MCF 10A (cell line): ENCODE data around the gene CHEK2. TPM values are rescaled to one million over a fixed set of nuclear protein-coding genes. Genes with fewer than 3 reads are reported as not detected.
"Not testable (repeated sequence)": the region's sequence is repeated elsewhere in the genome, so short reads cannot be mapped to it uniquely, and the experiment has no call there.

ENCODE experiments used
- BruUV-seq: library from RNA; stranded (reverse); fragments of 400-500 nt; replicated peaks from 2 replicates; lab custom pipeline; 2021; lab: Mats Ljungman, UMichigan
- CTCF ChIA-PET: fragments of 300-600 bp; sonication (Branson Sonifier 250); formaldehyde crosslinking; extraction: SDS; loops from one replicate; lab custom pipeline; 2021; ENCODE audit warnings: antibody characterized with exemption, inconsistent platforms; lab: Yijun Ruan, JAX
- POLR2A ChIA-PET: fragments of 300-600, 350-650 bp; sonication (Branson Sonifier 250); formaldehyde crosslinking; extraction: SDS; loops from one replicate; lab custom pipeline; 2020; ENCODE audit warnings: antibody characterized with exemption, inconsistent platforms; lab: Yijun Ruan, JAX
- DNase-seq: peaks from one replicate; pipeline ENCODE4 v3.0.0-alpha.2; 2018; ENCODE audit not compliant: unreplicated experiment
- H3K27ac Mint-ChIP-seq: one replicate; pipeline ENCODE4 v1.8.0; 2022; ENCODE audit warnings: mild to moderate bottlenecking, low read depth, mixed read lengths; ENCODE audit not compliant: unreplicated experiment
- H3K27me3 Mint-ChIP-seq: one replicate; pipeline ENCODE4 v1.8.0; 2022; ENCODE audit warnings: mixed read lengths; ENCODE audit not compliant: insufficient read depth, unreplicated experiment
- H3K36me3 Mint-ChIP-seq: one replicate; pipeline ENCODE4 v1.8.0; 2022; ENCODE audit warnings: mild to moderate bottlenecking, moderate library complexity, mixed read lengths; ENCODE audit not compliant: insufficient read depth, unreplicated experiment
- H3K4me1 Mint-ChIP-seq: one replicate; pipeline ENCODE4 v1.8.0; 2022; ENCODE audit warnings: mixed read lengths; ENCODE audit not compliant: insufficient read depth, unreplicated experiment
- H3K4me3 Mint-ChIP-seq: one replicate; pipeline ENCODE4 v1.8.0; 2022; ENCODE audit warnings: mild to moderate bottlenecking, moderate library complexity, mixed read lengths; ENCODE audit not compliant: unreplicated experiment
- H3K9me3 Mint-ChIP-seq: one replicate; pipeline ENCODE4 v1.8.0; 2022; ENCODE audit warnings: mixed read lengths; ENCODE audit not compliant: unreplicated experiment
- intact Hi-C: fragments of 100-400 bp; cut with micrococcal nuclease; formaldehyde crosslinking; loops from 2 replicates; pipeline ENCODE4 v1.14.1; 2022
- total RNA-seq: library from RNA; stranded (reverse); gene quantifications from 2 replicates; pipeline ENCODE4 v1.2.3, GENCODE V29; 2022
- TF ChIP-seq, protein P1 (sequence below): fragments of 200-600 bp; IDR thresholded peaks from one replicate; pipeline ENCODE4 v1.8.0; 2022; ENCODE audit warnings: antibody characterized with exemption, mild to moderate bottlenecking; ENCODE audit not compliant: unreplicated experiment

The CHEK2 gene
- total RNA-seq, 1 experiment from 2014 or later, result 18.8 TPM

- peak overlapping the region; percentile 93 for H3K4me3 Mint-ChIP-seq
- DNase-seq, result no peak
- H3K4me1 Mint-ChIP-seq, result peaks cover 15% of the 10 kb centered on the region
- BruUV-seq, result no TSS peak
- H3K27me3 Mint-ChIP-seq, result no peaks in the 10 kb centered on the region
- no peaks in the 10 kb centered on the region for H3K9me3 Mint-ChIP-seq
- peaks cover 53% of the 10 kb centered on the region for H3K36me3 Mint-ChIP-seq
- intact Hi-C loops, result loop anchor here (2.0 kb wide), 2 partner anchors 31 to 55 kb away; no protein-coding TSS in a partner anchor
- POLR2A ChIA-PET, result interaction anchor here (1.5 to 5.5 kb wide), 2 partner anchors 29 to 56 kb away, joined by 19 to 47 read pairs; partner anchors contain the start of genes CCDC117 and XBP1
- TF ChIP-seq, protein P1, sequence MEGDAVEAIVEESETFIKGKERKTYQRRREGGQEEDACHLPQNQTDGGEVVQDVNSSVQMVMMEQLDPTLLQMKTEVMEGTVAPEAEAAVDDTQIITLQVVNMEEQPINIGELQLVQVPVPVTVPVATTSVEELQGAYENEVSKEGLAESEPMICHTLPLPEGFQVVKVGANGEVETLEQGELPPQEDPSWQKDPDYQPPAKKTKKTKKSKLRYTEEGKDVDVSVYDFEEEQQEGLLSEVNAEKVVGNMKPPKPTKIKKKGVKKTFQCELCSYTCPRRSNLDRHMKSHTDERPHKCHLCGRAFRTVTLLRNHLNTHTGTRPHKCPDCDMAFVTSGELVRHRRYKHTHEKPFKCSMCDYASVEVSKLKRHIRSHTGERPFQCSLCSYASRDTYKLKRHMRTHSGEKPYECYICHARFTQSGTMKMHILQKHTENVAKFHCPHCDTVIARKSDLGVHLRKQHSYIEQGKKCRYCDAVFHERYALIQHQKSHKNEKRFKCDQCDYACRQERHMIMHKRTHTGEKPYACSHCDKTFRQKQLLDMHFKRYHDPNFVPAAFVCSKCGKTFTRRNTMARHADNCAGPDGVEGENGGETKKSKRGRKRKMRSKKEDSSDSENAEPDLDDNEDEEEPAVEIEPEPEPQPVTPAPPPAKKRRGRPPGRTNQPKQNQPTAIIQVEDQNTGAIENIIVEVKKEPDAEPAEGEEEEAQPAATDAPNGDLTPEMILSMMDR, result no peak
- peak overlapping the region; percentile 46 for H3K27ac Mint-ChIP-seq
- CTCF ChIA-PET, result interaction anchor here (0.7 to 1.0 kb wide), 2 partner anchors 29 to 86 kb away, joined by 4 to 5 read pairs; no protein-coding TSS in a partner anchor
These were observed 2.2 kb upstream of the CHEK2 start for GRCh38 chr22:28743852-28744251.

DNA sequence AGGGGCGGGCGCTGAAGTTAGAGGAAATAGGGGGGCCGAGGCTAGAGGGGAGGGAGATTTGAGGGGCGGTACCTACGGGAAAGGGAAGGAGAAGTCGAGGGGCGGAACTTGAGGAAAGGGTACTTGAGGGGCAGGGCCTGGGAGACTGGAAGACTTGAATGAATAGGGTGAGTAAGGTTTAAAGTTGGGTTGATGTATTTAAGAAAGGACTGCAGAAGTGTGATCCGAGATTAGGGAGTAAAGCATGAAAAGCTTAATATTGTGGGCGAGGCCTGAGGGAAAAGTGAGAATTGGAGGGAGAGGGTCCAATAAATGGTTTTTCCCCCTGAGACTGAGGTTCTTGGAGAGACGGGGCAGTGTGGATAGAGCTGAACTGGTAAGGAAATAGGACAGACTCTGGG, 942 bp upstream of the CHEK2 start:
- ChIA-PET POLR2A (interaction anchor here (1.1 to 5.5 kb wide), 4 partner anchors 9 to 57 kb away, joined by 3 to 47 read pairs (median 12); partner anchors contain the start of genes CCDC117 and XBP1), CTCF (no interaction called here)
- BruUV-seq, result no TSS peak
- Mint-ChIP-seq H3K36me3 (peaks cover 43% of the 10 kb centered on the region), H3K27me3 (no peaks in the 10 kb centered on the region), H3K4me1 (peaks cover 15% of the 10 kb centered on the region), H3K9me3 (no peaks in the 10 kb centered on the region), H3K4me3 (peak overlapping the region; percentile 93), H3K27ac (peak overlapping the region; percentile 92)
- DNase-seq, result no peak
- TF ChIP-seq, protein P1, result no peak
- intact Hi-C loops, result loop anchor here (2.0 kb wide), 2 partner anchors 30 to 56 kb away; no protein-coding TSS in a partner anchor

DNA sequence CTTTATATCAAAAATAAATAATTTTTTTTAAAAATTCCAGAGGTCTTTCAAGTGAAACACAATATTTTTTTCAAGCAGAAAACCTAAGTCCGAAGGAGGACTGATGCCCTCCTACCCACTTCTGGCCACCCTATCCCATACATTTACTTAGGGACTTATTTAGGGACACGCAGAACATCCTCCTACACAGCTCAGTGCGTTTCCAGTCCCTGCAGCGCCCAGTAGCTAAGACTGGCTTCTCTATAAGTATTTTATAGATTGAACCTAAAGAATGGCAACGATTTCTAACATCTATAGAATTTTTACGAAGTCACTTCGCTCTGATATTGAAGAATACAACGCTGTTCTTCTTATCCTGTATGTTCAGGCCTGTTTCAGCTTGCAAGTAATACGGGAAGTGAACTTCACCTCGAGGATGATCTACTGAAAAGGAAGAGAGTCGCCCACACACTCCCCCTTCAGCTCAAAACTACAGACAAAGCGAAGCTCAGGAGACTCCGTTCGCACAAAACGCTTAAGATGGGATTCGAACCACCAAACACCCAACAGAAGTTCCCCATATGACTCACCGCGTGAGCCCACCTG, 328 bp downstream of the CHEK2 start:
- TF ChIP-seq, protein P1, result no peak
- ChIA-PET CTCF (no interaction called here), POLR2A (interaction anchor here (0.7 to 5.5 kb wide), 8 partner anchors 10 to 58 kb away, joined by 3 to 47 read pairs (median 5); partner anchors contain the start of genes CCDC117 and XBP1)
- H3K4me1 Mint-ChIP-seq, result peaks cover 15% of the 10 kb centered on the region
- BruUV-seq, result TSS peak; percentile 72
- peak overlapping the region; percentile 93 for H3K4me3 Mint-ChIP-seq
- peak overlapping the region; percentile 92 for H3K27ac Mint-ChIP-seq
- no peak for DNase-seq
- H3K27me3 Mint-ChIP-seq, result no peaks in the 10 kb centered on the region
- H3K36me3 Mint-ChIP-seq, result peaks cover 30% of the 10 kb centered on the region
- no peaks in the 10 kb centered on the region for H3K9me3 Mint-ChIP-seq
- intact Hi-C loops, result loop anchor here (1.0 kb wide), 1 partner anchor 141 kb away; no protein-coding TSS in a partner anchor

- H3K36me3 Mint-ChIP-seq, result peaks cover 17% of the 10 kb centered on the region
- H3K4me1 Mint-ChIP-seq, result peaks cover 15% of the 10 kb centered on the region
- intact Hi-C loops, BruUV-seq, POLR2A ChIA-PET, DNase-seq, H3K9me3 Mint-ChIP-seq, H3K27me3 Mint-ChIP-seq, H3K4me3 Mint-ChIP-seq: not testable (repeated sequence)
- H3K27ac Mint-ChIP-seq, result peak overlapping the region; percentile 46
- CTCF ChIA-PET, result interaction anchor here (0.6 to 0.7 kb wide), 3 partner anchors 9 to 1974 kb away, joined by 3 read pairs; no protein-coding TSS in a partner anchor
These were observed 2.7 kb downstream of the CHEK2 start for GRCh38 chr22:28738876-28739275.
